HG03064 (cell line): ENCODE measurements around the gene PEAR1.

Source experiments
- ATAC-seq: cut with Tn5 transposase; IDR thresholded peaks from one replicate; pipeline ENCODE4 v1.9.1; 2021; ENCODE audit warnings: low read depth; ENCODE audit not compliant: unreplicated experiment

Gene PEAR1

GRCh38 chr1:156899956-156900718 lies 6.6 kb downstream of the PEAR1 start:
- ATAC-seq: no peak

- no peak for ATAC-seq
These were observed 7.5 kb downstream of the PEAR1 start for GRCh38 chr1:156900896-156901589.

- ATAC-seq: no peak
These were observed 8.0 kb downstream of the PEAR1 start for GRCh38 chr1:156901590-156901900.

DNA sequence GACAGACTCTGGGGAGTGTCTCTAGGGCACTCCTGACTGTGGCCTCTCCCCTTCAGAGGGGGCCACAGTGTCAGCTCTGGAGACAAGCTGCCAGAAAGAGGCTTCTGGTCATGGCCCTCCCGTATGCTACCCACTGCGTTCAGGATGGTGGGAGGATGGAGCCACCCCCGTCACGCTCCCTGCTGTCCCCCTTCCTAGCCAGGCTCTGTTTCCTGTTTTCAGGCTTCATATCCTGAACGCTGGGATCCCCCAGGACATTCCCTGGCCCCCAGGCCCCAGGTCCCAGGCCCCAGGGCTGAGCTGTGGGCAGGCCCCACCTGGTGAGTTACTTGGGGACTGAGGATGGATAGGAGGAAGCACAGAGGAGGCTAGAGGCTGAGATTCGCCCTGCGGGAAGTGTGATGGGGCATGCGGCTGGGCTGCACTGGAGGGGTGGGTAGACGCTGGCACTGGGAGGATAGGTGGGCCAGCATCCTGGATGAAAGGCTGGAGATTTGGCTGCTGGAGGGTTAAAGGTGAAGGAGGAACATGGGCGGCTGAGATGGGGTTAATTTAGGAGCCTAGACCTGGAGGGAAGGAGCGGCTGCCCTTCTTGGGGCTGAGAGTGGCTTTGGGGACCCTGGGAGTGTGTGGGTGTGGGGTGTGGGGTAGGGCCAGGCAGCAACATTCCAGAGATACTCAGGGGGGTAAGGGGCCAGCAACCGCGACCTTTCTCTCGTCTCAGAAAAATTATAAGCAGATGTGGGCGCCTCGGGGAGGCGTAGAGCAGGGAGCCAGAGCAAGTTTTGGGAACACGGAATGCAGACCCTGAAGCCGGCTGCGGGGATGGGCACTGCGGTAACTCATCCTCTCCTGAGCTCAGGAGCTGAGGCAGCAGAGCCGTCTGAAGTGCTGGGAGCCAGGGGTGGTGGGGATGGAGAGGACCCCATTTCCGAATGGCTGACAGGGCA lies 8.7 kb downstream of the PEAR1 start:
- ATAC-seq: no peak

GRCh38 chr1:156903328-156904091 lies 10.0 kb downstream of the PEAR1 start:
- ATAC-seq: no peak

- no peak for ATAC-seq
These were observed 10.9 kb downstream of the PEAR1 start for GRCh38 chr1:156904187-156904959.

DNA sequence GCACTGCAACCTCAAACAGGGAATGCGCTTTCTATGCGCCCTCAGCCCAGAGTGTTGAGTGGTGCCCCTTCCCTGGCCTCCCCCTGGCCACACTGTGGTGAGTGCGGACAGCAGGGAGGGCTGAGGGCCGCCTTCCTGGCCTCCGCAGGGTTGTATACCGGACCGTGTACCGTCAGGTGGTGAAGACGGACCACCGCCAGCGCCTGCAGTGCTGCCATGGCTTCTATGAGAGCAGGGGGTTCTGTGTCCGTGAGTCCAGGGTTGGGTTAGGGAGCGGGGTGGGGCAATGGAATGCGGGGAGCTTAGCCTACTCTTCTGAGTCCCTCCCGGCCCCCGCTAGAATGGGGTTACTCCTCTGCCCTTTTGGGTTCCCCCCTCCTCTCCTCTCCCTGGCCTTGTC lies 11.7 kb downstream of the PEAR1 start:
- ATAC-seq: no peak

GRCh38 chr1:156905651-156906050 lies 12.1 kb downstream of the PEAR1 start:
- no peak for ATAC-seq

DNA sequence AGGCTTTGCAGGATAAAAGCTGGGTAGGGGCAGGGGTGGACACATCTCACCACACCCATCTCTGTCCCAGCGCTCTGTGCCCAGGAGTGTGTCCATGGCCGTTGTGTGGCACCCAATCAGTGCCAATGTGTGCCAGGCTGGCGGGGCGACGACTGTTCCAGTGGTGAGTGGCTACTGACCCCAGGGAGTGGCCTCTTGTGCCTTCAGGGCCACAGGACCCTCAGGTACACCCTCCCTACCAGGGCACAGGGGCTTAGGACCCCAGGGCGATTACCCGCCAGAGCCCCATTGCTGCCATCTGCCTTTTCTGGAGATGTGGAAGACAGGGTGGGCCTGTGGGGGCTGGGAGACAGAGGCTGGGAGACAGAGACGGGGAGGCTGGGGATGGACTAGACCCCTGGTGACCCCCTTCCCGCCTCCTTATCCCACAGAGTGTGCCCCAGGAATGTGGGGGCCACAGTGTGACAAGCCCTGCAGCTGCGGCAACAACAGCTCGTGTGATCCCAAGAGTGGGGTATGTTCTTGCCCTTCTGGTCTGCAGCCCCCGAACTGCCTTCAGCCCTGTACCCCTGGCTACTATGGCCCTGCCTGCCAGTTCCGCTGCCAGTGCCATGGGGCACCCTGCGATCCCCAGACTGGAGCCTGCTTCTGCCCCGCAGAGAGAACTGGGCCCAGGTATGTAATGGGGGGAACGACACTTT lies 12.8 kb downstream of the PEAR1 start:
- ATAC-seq: no peak

GRCh38 chr1:156908541-156908940 lies 15.0 kb downstream of the PEAR1 start:
- no peak for ATAC-seq

DNA sequence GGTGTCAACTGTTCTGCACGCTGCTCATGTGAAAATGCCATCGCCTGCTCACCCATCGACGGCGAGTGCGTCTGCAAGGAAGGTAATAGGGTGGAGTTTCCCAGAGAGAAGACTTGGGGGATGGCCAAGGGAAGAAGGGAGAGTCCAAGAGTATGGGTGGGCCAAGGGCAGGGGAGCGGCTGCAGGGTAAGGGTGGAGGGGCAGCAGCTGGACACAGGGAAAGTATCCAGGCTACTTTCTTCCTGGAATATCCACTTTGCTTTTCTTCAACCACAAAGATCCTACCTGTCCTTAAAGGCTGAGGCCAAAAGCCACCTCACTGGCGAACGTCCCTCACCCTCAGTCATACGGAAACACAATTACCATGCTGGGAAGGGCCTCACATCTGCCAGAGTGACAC lies 15.4 kb downstream of the PEAR1 start:
- no peak for ATAC-seq

DNA sequence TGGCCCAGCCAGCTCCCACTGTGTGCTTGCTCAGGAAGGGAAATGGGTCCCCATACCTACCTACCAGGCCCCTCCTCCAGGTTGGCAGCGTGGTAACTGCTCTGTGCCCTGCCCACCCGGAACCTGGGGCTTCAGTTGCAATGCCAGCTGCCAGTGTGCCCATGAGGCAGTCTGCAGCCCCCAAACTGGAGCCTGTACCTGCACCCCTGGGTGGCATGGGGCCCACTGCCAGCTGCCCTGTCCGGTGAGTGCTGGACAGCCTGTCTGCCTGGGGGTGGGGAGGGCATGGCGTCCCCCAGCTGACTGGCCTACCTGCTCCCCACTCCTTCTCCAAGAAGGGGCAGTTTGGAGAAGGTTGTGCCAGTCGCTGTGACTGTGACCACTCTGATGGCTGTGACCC lies 16.2 kb downstream of the PEAR1 start:
- ATAC-seq: no peak

DNA sequence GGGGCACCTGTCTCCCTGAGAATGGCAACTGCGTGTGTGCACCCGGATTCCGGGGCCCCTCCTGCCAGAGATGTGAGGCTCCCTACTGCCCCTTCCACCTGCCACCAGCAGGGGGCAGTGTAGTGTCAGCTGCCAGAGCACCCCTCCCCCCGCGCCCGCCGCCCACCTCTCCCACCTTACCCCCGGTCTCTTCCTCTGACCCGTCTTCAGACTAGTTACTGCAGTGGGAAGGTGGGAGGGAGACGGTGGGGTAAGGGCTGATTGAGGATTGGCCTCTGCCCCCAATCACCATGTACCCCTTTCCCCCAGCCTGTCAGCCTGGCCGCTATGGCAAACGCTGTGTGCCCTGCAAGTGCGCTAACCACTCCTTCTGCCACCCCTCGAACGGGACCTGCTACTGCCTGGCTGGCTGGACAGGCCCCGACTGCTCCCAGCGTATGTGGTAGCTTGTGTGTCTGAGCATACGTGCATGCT lies 16.8 kb downstream of the PEAR1 start:
- ATAC-seq: no peak

DNA sequence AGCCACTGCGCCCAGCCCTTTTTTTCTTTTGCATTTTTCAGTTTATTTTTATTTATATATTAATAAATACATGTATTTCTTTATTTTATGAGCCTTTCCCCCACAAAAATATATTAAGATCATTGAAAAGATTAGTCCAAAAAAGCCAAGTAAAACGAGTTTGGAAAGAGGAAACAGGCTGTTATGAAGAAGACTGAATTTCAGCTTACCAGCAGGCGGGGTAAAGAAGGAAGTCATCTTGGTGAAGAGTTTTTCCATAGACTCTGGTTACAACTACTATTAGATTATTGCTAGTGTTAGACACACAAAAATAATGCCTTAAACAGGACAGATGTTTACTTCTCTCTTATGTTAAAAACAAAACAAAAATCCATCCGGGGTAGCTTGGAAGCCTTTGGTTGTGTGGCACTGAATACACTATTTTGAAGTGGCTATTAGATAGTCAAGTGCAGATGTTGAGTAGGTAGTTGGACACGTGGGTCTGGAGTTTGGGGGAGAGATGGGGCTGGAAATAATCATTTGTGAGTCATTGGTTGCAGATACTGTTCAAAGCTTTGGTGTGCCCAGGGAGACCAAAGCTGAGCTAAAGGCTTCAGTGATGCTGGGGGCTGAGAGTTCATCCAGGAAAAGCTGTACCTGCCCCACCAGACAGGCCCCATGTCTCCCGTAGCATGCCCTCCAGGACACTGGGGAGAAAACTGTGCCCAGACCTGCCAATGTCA lies 18.2 kb downstream of the PEAR1 start:
- no peak for ATAC-seq

DNA sequence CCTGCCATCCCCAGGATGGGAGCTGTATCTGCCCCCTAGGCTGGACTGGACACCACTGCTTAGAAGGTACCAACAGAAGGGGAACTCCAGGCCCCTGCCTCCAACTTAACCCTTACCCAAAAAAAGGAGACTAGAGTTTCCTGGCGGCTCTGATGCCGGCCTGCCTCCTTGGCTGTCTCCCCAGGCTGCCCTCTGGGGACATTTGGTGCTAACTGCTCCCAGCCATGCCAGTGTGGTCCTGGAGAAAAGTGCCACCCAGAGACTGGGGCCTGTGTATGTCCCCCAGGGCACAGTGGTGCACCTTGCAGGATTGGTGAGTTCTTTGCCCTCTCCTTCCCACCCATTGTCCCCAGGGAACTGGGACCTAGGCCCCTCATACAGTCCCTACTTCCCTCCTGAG lies 18.8 kb downstream of the PEAR1 start:
- ATAC-seq: no peak

DNA sequence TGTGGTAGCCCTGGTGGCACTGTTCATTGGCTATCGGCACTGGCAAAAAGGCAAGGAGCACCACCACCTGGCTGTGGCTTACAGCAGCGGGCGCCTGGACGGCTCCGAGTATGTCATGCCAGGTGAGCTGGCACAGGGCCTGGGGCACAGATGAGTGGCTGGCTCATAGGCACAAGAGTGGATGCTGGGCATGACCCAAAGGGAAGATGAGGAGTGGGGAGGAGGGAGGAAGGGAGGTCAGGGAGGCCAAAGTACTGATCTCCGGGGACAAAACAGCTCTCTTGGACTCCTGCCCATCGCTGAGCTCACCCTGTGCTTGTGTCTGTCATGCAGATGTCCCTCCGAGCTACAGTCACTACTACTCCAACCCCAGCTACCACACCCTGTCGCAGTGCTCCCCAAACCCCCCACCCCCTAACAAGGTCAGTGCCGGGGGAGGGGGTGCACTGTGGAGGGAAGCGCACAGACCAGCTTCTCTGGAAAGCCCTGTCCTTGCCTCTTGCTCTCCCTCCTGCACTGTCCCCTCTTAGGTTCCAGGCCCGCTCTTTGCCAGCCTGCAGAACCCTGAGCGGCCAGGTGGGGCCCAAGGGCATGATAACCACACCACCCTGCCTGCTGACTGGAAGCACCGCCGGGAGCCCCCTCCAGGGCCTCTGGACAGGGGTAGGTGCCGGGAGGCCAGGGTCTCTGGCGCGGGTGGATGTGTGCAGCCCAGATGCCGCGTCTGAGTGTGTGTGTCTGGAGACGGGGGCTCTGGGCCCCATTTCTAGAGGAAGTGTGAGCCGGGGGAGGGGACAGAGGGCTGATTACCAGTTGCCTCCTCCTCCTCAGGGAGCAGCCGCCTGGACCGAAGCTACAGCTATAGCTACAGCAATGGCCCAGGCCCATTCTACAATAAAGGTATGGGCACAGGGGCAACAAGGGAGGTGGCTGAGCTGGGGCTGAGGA lies 19.6 kb downstream of the PEAR1 start:
- no peak for ATAC-seq

GRCh38 chr1:156913809-156914387 lies 20.4 kb downstream of the PEAR1 start:
- ATAC-seq: no peak
